ENCODE data around the gene MRM2.

DNA sequence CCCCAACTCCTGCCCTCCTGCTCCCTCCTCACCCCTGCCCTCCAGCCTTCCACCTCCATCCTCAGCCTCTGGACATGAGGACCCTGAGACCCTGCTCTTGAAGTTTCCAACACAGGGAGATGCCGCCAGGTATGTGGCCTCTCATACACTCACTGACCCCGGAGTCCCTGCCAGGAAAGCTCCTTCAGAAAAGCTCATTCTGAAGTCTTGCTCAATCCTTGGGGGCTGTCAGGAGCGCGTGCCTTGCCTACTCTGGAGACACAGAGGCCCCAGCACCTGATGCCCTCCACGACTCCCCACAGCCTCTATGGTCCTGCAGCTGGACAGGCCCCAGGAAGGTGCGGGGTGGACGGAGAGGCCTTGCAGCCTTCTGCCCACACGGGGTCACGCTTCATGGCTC lies 11.0 kb upstream of the MRM2 start:
- TF ChIP-seq, protein P1, sequence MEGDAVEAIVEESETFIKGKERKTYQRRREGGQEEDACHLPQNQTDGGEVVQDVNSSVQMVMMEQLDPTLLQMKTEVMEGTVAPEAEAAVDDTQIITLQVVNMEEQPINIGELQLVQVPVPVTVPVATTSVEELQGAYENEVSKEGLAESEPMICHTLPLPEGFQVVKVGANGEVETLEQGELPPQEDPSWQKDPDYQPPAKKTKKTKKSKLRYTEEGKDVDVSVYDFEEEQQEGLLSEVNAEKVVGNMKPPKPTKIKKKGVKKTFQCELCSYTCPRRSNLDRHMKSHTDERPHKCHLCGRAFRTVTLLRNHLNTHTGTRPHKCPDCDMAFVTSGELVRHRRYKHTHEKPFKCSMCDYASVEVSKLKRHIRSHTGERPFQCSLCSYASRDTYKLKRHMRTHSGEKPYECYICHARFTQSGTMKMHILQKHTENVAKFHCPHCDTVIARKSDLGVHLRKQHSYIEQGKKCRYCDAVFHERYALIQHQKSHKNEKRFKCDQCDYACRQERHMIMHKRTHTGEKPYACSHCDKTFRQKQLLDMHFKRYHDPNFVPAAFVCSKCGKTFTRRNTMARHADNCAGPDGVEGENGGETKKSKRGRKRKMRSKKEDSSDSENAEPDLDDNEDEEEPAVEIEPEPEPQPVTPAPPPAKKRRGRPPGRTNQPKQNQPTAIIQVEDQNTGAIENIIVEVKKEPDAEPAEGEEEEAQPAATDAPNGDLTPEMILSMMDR (IDR thresholded peaks at IDR 0.05) = no peak
- TF ChIP-seq POLR2A (IDR thresholded peaks at IDR 0.05) (no peak), EP300 (IDR thresholded peaks at IDR 0.05) (no peak)

Measured in tibial nerve (tissue), 4 donors.